ENCODE measurements around the gene TMEM150B.

DNA sequence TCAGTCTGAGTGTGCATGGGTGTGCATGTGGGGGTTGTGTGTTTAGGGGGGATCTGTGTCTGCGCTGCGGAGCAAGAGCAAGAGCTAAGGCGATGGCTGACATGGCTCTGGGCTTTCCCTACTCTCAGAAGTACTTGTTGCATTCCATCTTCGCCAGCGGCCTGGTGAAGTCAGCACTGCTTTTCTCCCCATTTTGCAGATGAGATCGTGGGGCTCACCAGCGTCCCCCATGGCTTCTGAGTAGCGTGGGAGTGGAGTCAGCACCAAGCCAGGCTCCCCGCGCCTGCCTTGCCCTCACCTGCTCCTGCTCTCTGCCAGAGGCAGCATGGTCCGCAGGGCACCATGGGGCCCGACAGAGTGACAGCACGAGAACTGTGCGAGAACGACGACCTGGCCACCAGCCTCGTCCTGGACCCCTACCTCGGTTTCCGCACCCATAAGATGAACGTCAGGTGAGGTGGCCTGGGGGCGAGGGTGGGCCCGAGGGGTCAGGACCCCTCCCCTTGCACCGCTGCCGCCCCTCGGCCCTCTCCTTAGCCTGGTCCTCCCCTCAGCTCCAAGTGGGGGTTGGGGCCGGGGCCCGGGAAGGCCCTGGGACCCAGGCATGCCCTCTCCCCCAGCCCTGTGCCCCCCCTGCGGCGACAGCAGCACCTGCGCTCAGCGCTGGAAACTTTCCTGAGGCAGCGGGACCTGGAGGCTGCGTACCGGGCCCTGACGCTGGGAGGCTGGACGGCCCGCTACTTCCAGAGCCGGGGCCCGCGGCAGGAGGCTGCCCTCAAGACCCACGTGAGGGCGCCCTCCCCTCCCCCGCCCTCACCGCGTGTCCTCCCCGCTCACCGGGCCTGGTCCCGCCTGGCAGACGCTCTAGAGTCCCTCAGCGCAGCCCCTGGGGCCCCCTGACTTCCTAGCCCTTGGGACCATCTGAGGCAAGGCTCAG lies 16.7 kb upstream of the TMEM150B start:
- TF ChIP-seq CTCF (IDR thresholded peaks at IDR 0.05) = no peak
- no peak for TF ChIP-seq POLR2AphosphoS5 (IDR thresholded peaks at IDR 0.05)
- TF ChIP-seq POLR2A (IDR thresholded peaks at IDR 0.05) = no peak
- TF ChIP-seq EP300 (IDR thresholded peaks at IDR 0.05) = no peak
